OCI-LY1 (cell line): ENCODE data around the gene EPYC.

Experiments
- CTCF ChIP-seq: fragments of 200-600 bp; sonication (generic), shearing (Covaris generic); IDR thresholded peaks from 2 replicates; pipeline ENCODE4 v1.5.1; 2017; ENCODE audit warnings: mild to moderate bottlenecking, antibody characterized with exemption, low read length, moderate library complexity, mixed read lengths
- EZH2 ChIP-seq: fragments of 200-600 bp; sonication (generic), shearing (Covaris generic); IDR thresholded peaks from 2 replicates; pipeline ENCODE4 v1.8.0; 2017; ENCODE audit warnings: borderline replicate concordance, mixed run types, mild to moderate bottlenecking, antibody characterized with exemption, low read length, moderate library complexity, mixed read lengths

- no peak for TF ChIP-seq CTCF
- no peak for TF ChIP-seq EZH2
Measured at GRCh38 chr12:91037276-91037675, 32.5 kb upstream of the EPYC start.
